Left ventricle myocardium superior (tissue), 1 donor: Measurements from ENCODE around the gene PSMB11. TPM values are rescaled to one million over a fixed set of nuclear protein-coding genes. Genes with fewer than 3 reads are reported as not detected.
"Not testable (repeated sequence)": the region's sequence is repeated elsewhere in the genome, so short reads cannot be mapped to it uniquely, and the experiment has no call there.

Experiments
- ATAC-seq: fragments of 200-7000 bp; cut with Tn5 transposase; one replicate; pipeline ENCODE4 v1.9.1; 2020; ENCODE audit warnings: mild to moderate bottlenecking, moderate library complexity
- DNase-seq: peaks from one replicate; pipeline ENCODE4 v3.0.0-alpha.2; 2020
- intact Hi-C: fragments of 100-400 bp; cut with micrococcal nuclease; formaldehyde crosslinking; loops from one replicate; pipeline ENCODE4 v1.11.0; 2022
- total RNA-seq: library from RNA; stranded (reverse); fragmentation: NEBNext Ultra II Directional; extraction: Animal tissue kit (Norgen Biotek cat#: 25700); gene quantifications from one replicate; pipeline ENCODE4 v1.2.1, GENCODE V29; 2021
- donor health status: DM: no; HTN: yes; CAD: no; lungs with severe emphysema.

Gene PSMB11
- total RNA-seq, 1 donor from 2014 or later: not detected

DNA sequence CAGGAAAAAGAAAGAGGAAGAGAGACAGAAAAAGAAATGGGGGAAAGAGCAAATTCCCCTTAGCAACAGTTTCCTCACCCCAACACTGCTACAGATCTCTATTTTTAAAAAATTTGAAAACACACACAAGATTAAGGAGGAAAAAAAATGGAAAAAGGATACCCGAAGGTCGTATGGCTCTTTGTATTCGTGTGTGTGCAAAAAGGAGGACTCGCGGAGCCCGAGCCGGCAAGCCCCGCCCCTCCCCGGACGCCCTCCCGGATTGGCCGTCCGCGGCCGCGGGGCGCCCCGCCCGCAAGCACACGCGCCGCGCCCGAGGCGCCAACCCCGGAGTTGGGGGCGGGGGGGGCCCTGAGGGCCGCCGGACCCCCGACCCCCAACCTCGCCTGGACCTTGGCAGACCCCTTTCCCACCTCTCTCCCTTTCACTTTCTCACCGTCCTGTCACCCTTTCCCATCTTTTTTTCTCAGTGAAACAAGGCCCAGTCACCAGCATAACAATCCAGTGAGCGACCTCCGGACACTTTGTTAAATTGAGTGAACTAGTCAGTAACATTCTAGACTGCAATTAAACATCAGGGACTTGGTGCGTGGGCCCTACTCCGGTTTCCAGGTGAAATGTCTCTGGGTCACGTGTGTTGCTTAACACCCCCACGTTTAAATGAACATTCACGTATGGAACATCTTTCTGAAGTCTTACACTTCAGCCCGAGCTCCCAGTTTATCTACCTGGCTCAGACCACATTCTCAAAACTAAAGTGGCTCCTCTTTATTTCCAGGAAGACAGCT lies 31.9 kb upstream of the PSMB11 start, which contains the start of gene C14orf93:
TSS of gene C14orf93 (minus strand) at position 205 of the 788 bp plus-strand sequence. CDS start 11,120 bp downstream, outside the sequence.
- DNase-seq (peak; percentile 93), ATAC-seq (peak; percentile 56)
- intact Hi-C loops: no loop called here

DNA sequence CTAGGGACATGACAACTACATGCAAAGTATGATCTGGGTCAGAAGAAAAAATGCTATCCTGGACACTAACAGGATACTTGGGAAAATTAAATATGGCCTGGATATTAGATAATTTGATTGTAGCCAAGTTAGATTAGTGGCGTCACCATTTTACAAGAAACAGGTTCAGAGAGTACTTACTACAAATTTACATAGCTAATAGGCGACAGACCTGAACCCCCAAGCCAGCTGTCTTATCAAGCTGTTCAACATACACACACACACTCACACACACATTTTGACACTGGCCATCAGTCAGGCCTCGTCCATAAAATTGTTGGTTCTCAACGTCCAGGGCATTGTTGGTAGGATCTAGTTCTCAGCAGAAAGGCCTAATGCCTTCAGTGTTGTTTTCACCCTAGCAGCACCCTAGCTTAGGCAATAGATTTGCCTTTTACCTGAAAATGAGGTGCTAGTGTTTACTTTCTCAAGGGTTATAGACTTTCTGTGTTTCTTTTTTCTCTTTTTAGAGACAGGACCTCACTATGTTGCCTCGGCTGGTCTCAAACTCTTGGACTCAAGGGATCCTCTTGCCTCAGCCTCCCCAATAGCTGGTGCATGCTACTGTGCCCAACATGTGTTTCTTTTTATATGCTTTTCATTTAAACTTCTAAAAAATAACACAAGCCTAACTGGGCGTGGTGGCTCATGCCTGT lies 28.8 kb upstream of the PSMB11 start:
- DNase-seq (no peak), ATAC-seq (no peak)
- intact Hi-C loops: no loop called here

DNA sequence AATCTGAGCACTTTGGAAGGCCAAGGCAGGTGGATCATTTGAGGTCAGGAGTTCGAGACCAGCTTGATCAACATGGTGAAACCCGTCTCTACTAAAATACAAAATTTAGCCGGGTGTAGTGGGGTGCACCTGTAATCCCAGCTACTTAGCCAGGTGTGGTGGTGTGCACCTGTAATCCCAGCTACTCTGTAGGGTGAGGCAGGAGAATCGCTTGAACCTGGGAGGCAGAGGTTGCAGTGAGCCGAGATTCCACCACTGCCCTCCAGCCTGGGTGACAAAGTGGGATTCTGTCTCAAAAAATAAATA lies 28.3 kb upstream of the PSMB11 start:
- ATAC-seq, intact Hi-C loops, DNase-seq: not testable (repeated sequence)

DNA sequence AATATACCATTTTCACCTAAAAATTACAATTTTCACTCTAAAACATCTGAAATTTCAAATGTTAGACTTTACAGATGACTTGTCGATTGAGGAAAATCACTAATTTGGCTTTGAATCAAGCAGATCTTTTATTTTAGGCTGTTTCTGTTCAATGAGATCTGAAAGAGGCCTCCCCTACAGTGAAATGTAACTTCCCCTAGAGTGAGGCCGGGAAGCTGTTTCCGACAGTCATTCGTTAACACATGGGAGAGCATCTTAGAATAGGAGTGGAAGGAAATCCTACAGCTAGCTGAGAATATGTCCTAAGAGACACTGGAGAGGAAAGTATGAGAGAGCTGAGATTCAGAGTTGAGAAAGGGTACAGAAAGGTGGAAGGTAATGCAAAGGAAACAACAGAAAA lies 26.4 kb upstream of the PSMB11 start:
- intact Hi-C loops: no loop called here
- DNase-seq (no peak), ATAC-seq (no peak)

DNA sequence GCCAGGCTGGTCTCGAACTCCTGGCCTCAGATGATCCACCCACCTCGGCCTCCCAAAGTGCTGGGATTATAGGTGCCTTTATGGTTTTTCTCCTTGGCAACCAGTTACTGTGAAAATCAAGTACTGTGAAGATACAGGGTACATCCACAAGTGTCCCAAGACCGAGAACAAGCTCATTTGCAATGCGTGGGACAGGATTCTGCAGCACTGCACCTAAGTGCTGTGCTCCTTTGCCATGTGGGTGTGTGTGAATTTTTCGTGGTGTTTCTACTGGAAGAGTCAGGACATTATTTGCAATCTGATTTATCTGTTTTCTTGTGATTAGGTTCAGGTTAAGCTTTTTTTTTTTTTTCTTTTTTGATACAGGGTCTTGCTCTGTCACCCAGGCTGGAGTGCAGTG lies 24.9 kb upstream of the PSMB11 start:
- ATAC-seq: no peak
- DNase-seq: no peak
- intact Hi-C loops: no loop called here

DNA sequence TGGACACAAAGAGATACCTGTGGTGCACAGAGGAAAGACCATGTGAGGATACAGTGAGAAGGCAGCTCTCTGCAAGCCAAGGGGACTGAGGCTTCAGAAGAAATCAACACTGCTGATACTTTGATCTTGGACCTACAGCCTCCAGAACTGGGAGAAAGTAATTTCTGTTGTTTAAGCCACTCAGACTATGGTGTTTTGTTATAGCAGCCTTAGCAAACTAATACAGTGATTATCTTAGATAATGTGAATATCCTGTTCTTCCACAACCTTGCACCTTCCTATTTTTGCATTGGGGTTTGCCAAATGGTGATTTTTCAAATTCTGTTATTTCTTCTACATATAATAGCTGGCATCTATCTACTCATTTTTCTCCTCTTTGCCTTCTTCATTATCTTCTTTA lies 23.9 kb upstream of the PSMB11 start:
- DNase-seq (no peak), ATAC-seq (no peak)
- intact Hi-C loops: no loop called here

DNA sequence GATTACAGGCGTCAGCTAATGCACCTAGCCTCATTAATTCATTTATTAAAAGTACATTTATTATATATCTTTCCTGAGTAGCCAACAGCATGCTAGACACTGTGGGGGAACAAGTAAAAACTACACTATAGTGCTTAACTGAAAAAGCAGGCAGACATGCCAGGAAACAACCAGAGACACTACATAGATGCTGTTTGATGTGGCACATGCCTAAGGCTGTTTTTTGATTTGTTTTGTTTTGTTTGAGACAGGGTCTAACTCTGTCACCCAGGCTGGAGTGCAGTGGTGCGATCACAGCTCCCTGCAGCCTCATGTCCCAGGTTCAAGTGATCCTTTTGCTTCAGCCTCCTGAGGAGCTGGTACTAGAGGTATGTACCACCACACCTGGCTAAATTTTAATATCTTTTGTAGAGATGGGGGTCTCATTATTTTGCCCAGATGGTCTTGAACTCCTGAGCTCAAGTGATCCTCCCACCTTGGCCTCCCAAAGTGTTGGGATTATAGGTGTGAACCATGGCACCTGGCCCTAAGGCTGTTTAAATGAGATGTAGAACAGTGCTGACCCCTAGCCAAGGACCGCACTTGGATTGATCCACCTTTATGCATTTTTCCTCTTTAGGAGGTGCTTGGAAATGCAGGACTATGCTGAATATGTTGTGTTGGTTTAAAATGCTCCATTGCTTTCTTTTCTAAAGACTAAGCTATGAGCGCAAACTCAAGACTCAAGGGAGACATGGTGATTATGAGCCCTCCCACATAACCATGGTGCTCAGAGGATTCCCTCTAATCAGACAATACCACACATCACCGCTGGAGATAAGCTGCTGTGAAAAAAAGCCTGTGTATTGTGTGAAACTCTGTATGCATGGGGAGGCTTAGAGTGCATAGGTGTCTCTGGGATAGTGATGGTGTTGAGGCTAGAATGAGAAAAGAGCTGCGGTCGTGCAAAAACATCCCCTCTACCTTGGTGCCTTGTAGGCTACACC lies 21.6 kb upstream of the PSMB11 start:
- intact Hi-C loops: no loop called here
- no peak for DNase-seq
- no peak for ATAC-seq

DNA sequence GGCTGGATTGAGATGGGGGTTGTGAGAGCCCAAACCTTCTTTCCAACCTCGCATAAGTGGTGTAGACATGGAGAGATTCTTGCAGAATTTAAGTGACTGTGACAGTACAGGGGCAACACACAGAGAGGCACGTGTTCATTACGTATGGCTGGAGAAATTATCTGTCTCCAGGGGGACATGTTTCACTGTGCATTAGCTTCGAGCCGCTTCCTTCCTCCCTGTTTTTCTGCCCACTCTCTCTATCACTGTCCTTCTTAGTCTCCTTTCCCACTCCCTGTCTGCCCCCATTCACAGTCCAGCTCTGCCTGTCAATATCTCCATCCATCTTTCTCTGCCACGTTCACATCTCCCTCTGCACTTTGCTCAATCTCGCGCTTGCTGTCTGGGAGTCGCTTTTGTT lies 20.6 kb upstream of the PSMB11 start:
- no peak for ATAC-seq

DNA sequence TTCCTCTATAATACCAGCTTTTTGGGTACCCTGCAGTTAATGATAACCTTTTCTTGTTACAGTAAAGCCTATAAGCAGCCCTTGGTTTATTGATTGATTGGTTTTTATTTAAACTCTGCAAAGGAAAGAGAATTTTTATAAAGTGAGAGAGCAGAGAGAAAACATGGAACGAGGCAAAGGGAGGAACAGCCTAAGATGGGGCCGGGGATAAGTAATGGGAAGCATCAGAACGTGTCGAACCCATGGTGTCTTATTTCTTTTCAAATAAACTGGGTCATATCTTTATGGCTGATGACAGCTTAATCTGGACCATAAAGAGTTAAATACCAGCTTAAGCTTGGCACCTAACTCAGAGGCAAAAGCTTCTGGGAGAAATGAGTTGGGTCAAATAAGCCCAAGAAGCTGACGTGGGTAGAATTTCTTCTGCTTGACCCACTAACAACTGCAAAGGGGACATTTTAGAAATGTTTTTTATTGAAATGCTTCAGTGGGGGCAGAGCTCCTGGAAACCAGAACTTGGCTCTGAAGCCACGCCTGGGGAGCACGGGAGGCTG lies 20.0 kb upstream of the PSMB11 start:
- ATAC-seq (no peak), DNase-seq (no peak)
- intact Hi-C loops: no loop called here

More for the DNA sequence above, 20.6 kb upstream of the PSMB11 start:
- intact Hi-C loops: no loop called here
- no peak for DNase-seq

DNA sequence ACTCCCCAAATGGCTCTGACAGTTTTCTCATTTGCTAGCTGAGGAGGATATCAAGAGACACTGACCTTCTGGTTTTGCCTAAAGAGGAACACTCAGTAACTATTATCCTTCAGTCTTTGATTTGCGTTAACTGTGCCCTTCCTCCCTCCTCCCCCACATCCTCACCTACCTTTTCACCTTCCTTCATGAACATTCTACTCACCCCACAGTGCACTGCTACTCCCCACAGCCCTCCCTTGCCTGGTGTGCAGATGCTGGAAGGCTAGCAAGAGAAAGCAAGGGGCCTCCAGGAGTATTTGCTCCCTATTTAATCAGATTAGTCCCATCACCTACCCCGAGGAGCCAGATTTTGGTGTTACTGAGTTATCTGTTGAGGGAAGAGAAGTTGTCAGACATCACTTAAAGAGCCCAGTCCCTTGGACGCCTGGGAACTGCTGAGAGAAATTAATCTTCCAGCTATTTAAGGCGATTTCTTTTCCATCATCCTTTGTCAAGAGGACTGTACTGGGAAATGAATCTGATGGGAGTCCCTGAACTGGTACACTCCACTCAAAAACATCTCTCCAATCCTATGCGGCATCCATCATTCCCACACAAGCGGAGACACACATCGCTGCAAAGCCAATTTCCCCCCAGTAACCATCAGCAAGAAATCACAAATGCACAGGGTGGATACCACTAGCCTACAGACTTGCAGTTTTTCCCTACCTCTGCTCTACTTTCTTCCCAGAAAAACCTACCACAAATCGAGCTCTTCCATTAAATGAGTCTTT lies 18.8 kb upstream of the PSMB11 start:
- DNase-seq: no peak
- intact Hi-C loops: no loop called here
- ATAC-seq: no peak

DNA sequence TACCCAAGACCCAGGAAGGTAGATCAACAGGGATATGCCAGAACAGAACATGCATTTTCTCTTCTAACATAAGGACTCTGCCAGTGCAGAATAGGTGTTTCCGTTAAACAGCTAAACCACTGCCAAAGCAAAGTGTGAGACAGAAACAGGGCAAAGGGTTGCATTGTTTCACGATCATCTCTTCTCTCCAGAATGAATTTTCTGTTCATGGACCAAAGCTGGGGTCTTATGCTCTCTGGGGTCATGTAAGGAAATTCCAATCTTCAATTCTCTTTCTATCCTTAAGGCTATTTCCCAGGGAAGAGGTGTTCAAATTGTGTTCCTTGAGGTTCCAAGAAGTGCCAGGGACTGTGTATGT lies 18.2 kb upstream of the PSMB11 start:
- no peak for ATAC-seq
- intact Hi-C loops: no loop called here
- no peak for DNase-seq

DNA sequence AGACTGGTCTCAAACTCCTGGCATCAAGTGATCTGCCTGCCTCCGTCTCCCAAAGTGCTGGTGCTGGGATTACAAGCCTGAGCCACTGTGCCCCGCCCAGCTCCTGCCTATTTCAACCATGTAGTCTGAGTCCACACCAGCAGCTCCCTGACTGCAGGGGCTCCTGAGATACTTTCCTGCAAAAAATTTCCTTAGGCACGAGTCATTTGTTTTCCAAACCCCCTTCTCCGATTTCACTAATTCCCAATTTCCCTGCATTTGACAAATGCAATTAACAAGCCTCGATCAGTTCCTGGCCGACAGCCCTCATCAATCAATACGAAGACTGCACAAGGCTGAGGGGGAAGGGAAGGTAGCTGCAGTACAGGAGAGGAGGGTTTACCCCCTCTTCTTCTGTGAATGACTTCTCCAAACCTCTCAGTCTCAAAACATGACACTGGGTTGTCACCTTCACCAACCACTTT lies 17.4 kb upstream of the PSMB11 start:
- intact Hi-C loops: no loop called here
- no peak for ATAC-seq
- DNase-seq: no peak

DNA sequence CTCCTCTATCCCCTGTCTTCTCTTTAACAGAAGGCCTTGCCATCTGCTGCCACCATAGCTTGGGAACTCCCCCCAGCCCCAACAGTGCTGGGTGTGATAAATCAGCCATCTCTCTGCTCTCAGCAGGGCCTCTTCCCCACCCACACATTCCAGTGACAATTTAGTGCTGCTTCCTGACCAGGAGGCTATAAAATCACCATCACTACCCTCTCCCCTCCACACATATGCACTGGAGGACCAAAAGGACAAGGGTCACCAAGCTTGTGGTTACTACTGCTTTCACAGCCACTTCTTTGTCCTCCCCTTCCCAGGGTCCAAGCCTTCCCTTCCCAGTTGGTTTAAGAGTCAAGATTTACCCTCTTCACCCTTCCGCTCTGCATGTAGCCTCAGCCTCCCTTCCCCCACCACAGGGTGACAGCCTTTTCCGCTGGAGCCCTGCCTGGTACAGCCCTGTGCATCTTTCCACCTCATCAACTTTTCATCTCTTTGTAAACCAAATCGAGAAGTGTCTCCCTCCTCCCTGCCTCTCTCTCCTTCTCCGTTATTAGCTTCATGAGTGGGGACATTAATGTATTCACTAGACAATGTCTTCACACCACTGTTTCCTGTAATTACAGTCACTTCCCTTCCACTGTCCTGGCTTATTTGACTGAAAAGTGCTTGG lies 16.7 kb upstream of the PSMB11 start:
- intact Hi-C loops: no loop called here
- ATAC-seq (no peak), DNase-seq (no peak)

DNA sequence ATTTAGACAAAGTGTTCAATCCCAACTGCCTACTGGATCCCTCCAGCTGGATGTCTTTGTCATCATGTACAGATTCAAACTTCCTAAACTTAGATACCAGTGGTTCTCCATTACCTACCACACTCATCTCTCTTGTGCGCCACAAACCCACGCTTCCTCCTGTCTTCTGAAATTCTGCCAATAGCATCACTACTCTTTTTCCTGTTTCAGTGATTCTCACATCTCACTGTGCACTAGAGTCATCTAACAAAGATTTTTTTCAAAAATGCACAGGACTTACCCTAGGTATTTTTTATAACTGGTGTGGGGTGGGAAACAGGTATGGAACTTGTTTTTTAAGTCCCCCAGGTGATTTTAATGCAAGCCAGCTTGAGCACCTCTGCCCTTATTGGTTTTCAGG lies 13.2 kb upstream of the PSMB11 start:
- DNase-seq (no peak), ATAC-seq (no peak)
- intact Hi-C loops: no loop called here

DNA sequence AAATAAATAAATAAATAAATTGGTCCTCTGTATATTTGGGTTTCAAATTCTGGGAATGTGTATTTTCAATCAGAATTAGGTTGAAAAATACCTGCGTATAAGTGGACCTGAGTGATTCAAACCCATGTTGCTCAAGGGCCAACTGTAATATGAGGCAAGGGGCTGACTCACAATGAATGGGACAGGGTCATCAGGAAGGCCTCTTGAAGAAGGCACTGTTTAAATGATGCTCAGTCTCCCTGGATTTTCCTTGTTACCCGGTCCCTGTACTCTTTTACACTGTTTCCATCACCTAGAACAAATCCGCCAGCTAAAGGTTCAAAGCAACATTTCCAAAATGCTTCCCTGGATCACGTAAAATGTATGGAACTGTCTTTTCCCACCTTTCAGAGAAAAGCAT lies 11.1 kb upstream of the PSMB11 start:
- intact Hi-C loops: no loop called here
- no peak for ATAC-seq
- DNase-seq: no peak

DNA sequence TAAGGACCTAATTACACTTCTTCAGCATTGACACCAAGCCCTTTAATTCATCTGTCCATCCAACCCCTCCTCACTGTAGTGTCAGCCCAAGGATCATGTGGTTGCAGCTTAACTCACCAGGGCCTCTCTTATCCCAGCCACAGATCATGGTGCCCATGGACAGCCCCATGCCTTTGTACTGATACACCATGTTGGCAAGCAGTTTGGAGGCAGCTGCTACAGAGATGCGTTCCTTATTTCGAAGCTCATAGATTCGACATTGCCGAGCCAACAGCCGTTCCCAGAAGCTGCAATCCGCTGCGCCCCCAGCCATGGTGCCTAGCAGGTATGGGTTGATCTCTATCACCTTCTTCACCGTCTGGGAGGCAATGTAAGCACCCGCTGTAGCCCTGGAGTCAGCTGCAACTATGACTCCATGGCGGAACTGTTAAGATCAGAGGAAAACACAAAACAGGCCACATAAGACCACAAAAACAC lies 8.7 kb upstream of the PSMB11 start:
- intact Hi-C loops: no loop called here
- ATAC-seq (no peak), DNase-seq (no peak)

DNA sequence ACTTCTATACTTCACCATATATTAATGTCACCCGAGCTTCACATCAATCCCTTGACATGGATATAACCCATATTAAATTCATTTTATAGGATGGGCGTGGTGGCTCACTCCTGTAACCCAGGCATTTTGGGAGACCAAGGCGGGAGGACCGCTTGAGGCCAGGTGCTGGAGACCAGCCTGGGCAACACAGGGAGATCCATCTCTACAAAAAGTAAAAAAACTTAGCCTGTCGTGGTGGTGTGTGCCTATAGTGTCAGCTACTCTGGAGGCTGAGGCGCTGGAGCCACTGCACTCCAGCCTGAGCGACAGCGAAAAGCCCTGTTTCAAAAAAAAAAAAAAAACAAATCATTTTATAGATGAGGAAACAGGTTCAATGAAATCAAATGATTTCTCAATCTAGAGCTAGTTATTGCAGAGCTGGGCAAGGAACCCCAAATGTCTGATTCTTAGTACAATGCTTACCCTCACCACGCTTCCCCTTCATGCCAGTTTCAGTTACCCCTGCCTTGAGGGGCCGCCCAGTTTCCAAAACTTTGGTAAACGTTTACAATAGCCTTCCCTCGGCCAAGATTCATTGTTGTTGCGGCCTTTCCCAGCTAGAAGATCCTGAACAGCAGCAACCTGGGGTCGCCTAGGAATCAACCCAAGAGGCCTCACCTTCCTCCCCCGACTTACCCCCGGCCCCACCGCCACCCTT lies 8.1 kb upstream of the PSMB11 start:
- DNase-seq: no peak
- intact Hi-C loops: no loop called here
- no peak for ATAC-seq
